ENCODE data around the gene OGFR. TPM values are rescaled to one million over a fixed set of nuclear protein-coding genes. Genes with fewer than 3 reads are reported as not detected.
A peak's percentile ranks its signal among the peaks of the same experiment; 100 is the strongest.

The OGFR gene
- total RNA-seq, 1 donor from 2014 or later = 47.2 TPM

DNA sequence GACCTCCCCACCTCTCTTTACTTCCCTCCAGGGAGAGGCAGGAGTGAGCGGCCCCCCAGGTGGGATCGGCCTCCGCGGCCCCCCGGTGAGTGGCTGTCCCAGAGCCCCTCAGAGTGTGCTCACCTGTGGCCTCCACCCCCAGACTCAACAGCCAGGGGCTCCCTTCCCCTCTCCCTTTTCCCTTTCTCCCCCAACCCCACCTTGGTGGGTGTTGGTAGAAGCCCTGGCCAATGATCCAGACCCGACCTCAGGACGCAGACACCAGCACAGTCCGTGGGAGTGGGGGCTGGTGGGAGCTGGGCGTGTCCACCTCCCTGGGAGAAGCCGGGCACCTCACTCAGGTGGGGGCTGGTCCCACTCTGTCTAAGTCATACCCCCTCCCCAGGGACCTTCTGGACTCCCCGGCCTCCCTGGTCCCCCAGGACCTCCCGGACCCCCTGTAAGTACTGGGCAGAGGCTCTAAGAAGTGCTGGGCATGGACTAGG lies 17.1 kb downstream of the OGFR start:
- no peak for DNase-seq (ENCODE audit: extremely low spot score, unreplicated experiment)
- Mint-ChIP-seq H3K4me3 (ENCODE audit: unreplicated experiment) (no peak overlapping the region), H3K36me3 (ENCODE audit: unreplicated experiment) (no peaks in the 10 kb centered on the region)

DNA sequence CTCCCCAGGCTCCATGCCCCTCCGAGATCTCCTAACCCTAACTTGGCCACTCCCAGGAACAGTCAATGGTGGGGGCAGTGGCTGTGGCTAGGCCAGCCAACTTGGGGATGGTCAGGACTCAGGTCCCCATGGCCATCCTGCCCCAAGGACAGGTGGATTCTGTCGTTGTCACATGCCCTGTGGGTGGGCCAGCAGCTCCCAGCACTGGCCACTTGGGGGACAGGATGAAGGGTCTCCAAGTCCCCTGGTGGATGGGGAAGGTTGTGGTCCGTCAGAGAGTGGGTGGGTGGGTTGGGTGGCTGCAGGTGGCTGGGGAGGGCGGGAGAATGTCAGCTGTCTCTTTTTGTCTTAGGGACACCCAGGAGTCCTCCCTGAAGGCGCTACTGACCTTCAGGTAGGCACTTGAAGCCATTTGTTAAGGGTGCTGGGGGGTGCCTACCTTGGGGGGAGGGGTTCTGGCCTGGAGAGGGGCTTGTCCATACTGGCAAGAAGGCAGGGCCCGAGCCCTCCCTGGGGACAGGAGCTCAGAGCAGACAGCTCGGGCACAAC lies 17.7 kb downstream of the OGFR start:
- Mint-ChIP-seq H3K4me1 (ENCODE audit: unreplicated experiment) (peaks cover 30% of the 10 kb centered on the region), H3K27ac (ENCODE audit: unreplicated experiment) (no peak overlapping the region), H3K4me3 (ENCODE audit: unreplicated experiment) (no peak overlapping the region), H3K36me3 (ENCODE audit: unreplicated experiment) (no peaks in the 10 kb centered on the region), H3K27me3 (ENCODE audit: unreplicated experiment) (no peaks in the 10 kb centered on the region), H3K9me3 (ENCODE audit: unreplicated experiment) (no peaks in the 10 kb centered on the region)
- TF ChIP-seq, protein P1, sequence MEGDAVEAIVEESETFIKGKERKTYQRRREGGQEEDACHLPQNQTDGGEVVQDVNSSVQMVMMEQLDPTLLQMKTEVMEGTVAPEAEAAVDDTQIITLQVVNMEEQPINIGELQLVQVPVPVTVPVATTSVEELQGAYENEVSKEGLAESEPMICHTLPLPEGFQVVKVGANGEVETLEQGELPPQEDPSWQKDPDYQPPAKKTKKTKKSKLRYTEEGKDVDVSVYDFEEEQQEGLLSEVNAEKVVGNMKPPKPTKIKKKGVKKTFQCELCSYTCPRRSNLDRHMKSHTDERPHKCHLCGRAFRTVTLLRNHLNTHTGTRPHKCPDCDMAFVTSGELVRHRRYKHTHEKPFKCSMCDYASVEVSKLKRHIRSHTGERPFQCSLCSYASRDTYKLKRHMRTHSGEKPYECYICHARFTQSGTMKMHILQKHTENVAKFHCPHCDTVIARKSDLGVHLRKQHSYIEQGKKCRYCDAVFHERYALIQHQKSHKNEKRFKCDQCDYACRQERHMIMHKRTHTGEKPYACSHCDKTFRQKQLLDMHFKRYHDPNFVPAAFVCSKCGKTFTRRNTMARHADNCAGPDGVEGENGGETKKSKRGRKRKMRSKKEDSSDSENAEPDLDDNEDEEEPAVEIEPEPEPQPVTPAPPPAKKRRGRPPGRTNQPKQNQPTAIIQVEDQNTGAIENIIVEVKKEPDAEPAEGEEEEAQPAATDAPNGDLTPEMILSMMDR (IDR thresholded peaks at IDR 0.05) = no peak
- no peak for DNase-seq (ENCODE audit: extremely low spot score, unreplicated experiment)

More for the DNA sequence above, 17.1 kb downstream of the OGFR start:
- Mint-ChIP-seq H3K27ac (ENCODE audit: unreplicated experiment) (no peak overlapping the region), H3K4me1 (ENCODE audit: unreplicated experiment) (peaks cover 30% of the 10 kb centered on the region), H3K27me3 (ENCODE audit: unreplicated experiment) (no peaks in the 10 kb centered on the region), H3K9me3 (ENCODE audit: unreplicated experiment) (no peaks in the 10 kb centered on the region)
- TF ChIP-seq, protein P1 (IDR thresholded peaks at IDR 0.05) = no peak

DNA sequence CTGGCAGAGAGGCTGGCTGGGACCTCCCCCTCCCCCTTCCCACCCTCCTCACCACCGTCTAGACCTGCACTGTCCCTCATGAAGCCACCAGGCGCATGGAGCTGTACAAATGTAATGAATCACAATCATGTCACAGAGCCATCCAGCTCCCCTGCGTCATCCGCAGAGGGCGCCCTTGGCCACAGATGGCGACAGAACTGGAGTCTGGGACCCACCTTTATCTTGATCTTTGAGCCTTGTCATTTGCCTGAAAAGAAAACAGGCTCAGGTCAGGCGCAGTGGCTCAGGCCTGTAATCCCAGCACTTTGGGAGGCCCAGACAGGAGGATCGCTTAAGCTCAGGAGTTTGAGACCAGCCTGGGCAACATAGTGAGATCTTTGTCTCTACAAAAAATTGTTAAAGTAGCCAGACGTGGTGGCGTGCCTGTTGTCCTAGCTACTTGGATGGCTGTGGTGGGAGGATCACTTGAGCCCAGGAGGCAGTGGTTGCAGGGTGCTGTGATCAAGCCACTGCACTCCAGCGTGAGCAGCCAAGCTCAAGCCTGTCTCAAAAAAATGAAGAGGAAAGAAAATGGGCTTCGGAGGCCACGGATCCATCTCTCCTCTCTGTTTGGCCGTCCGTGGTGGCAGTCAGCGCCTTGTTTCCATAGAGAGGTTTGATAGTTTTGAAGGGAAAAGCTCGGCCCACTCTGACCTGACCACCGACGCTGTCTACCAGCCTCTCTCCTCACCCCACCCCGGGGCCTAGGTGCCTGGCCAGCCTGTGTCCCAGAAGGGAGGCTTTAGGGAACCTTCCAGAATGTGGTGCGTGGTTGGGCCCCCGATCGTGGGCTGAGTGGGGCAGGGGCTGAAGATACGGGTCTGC lies 18.4 kb downstream of the OGFR start:
- Mint-ChIP-seq H3K27me3 (ENCODE audit: unreplicated experiment) (no peaks in the 10 kb centered on the region), H3K36me3 (ENCODE audit: unreplicated experiment) (no peaks in the 10 kb centered on the region), H3K4me3 (ENCODE audit: unreplicated experiment) (no peak overlapping the region), H3K4me1 (ENCODE audit: unreplicated experiment) (peaks cover 26% of the 10 kb centered on the region), H3K9me3 (ENCODE audit: unreplicated experiment) (no peaks in the 10 kb centered on the region), H3K27ac (ENCODE audit: unreplicated experiment) (no peak overlapping the region)
- TF ChIP-seq, protein P1 (IDR thresholded peaks at IDR 0.05) = peak; percentile 36
- DNase-seq (ENCODE audit: extremely low spot score, unreplicated experiment) = no peak

DNA sequence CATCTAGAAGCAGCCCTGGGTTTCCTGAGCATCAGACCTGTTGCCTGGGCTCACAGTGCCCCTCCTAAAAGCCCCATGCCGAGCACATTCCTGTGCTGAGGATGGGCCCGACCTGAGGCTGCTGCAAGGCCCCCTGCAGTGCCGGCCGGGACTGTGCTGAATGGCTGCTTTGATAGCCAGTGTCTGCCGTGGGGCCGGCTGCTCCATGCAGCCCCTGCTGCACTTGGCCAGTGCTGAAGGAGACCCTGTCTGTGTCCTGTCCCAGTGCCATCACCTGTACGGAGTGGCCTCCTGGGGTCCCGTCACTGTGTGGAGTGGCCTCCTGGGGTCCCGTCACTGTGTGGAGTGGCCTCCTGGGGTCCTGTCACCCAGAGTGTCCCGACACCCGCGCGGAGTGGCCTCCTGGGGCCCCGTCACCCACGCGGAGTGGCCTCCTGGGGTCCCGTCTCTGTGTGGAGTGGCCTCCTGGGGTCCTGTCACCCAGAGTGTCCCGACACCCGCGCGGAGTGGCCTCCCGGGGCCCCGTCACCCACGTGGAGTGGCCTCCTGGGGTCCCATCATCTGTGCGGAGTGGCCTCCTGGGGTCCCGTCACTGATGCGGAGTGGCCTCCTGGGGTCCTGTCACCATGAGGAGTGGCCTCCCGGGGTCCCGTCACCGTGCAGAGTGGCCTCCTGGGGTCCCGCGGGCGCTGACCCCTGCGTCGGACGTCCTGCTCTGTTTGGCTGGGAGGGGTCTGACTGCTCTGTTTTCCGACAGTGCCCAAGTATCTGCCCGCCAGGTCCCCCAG lies 19.2 kb downstream of the OGFR start:
- DNase-seq (ENCODE audit: extremely low spot score, unreplicated experiment) = no peak
- TF ChIP-seq, protein P1 (IDR thresholded peaks at IDR 0.05) = no peak
- no peaks in the 10 kb centered on the region for H3K27me3 Mint-ChIP-seq (ENCODE audit: unreplicated experiment)
- peaks cover 18% of the 10 kb centered on the region for H3K4me1 Mint-ChIP-seq (ENCODE audit: unreplicated experiment)
- H3K36me3 Mint-ChIP-seq (ENCODE audit: unreplicated experiment) = no peaks in the 10 kb centered on the region
- no peak overlapping the region for H3K4me3 Mint-ChIP-seq (ENCODE audit: unreplicated experiment)
- no peaks in the 10 kb centered on the region for H3K9me3 Mint-ChIP-seq (ENCODE audit: unreplicated experiment)
- H3K27ac Mint-ChIP-seq (ENCODE audit: unreplicated experiment) = no peak overlapping the region
